HG03378 (cell line): ENCODE data around the gene RAI14.
"Not testable (repeated sequence)": the region's sequence is repeated elsewhere in the genome, so short reads cannot be mapped to it uniquely, and the experiment has no call there.

Experiments
- ATAC-seq: cut with Tn5 transposase; IDR thresholded peaks from one replicate; pipeline ENCODE4 v1.9.1; 2021; ENCODE audit warnings: mild to moderate bottlenecking, moderate library complexity; ENCODE audit not compliant: unreplicated experiment

RAI14 gene

GRCh38 chr5:34724741-34725140 lies 68.6 kb downstream of the RAI14 start:
- ATAC-seq = no peak

GRCh38 chr5:34727166-34727749 lies 71.1 kb downstream of the RAI14 start:
- ATAC-seq = not testable (repeated sequence)

GRCh38 chr5:34728236-34728635 lies 72.1 kb downstream of the RAI14 start:
- no peak for ATAC-seq

GRCh38 chr5:34731435-34732232 lies 75.5 kb downstream of the RAI14 start:
- no peak for ATAC-seq

GRCh38 chr5:34734326-34734725 lies 78.2 kb downstream of the RAI14 start:
- ATAC-seq = no peak

- no peak for ATAC-seq
Observed at GRCh38 chr5:34735491-34736426, 79.6 kb downstream of the RAI14 start.

GRCh38 chr5:34736445-34737115 lies 80.5 kb downstream of the RAI14 start:
- no peak for ATAC-seq

GRCh38 chr5:34737731-34738130 lies 81.6 kb downstream of the RAI14 start:
- no peak for ATAC-seq

GRCh38 chr5:34738381-34738780 lies 82.3 kb downstream of the RAI14 start:
- ATAC-seq = no peak

- ATAC-seq = no peak
Observed at GRCh38 chr5:34740389-34740806, 84.3 kb downstream of the RAI14 start.

GRCh38 chr5:34742061-34742460 lies 85.9 kb downstream of the RAI14 start:
- ATAC-seq = no peak

GRCh38 chr5:34743878-34744277 lies 87.8 kb downstream of the RAI14 start:
- no peak for ATAC-seq

- no peak for ATAC-seq
Observed at GRCh38 chr5:34748431-34748830, 92.3 kb downstream of the RAI14 start.

GRCh38 chr5:34749431-34749873 lies 93.3 kb downstream of the RAI14 start:
- ATAC-seq = no peak

- ATAC-seq = no peak
Observed at GRCh38 chr5:34750206-34750605, 94.1 kb downstream of the RAI14 start.

- no peak for ATAC-seq
Observed at GRCh38 chr5:34751807-34752736, 95.9 kb downstream of the RAI14 start.

GRCh38 chr5:34753236-34753635 lies 97.1 kb downstream of the RAI14 start:
- ATAC-seq = not testable (repeated sequence)

GRCh38 chr5:34755926-34756325 lies 99.8 kb downstream of the RAI14 start:
- ATAC-seq = no peak

GRCh38 chr5:34756781-34757624 lies 100.9 kb downstream of the RAI14 start:
- ATAC-seq = no peak
